Liver (tissue), 3 donors: ENCODE data around the gene HEATR5B.

ENCODE experiments used
- CTCF ChIP-seq: fragments of 150-350 bp; IDR thresholded peaks from 2 replicates; pipeline ENCODE4 v1.5.1; 2017; ENCODE audit warnings: improper control_type of control experiment, low read depth, low read length; ENCODE audit not compliant: missing input control
- GABPA ChIP-seq, 2 donors: IDR thresholded peaks in 1 of 2; conservative IDR thresholded peaks in 1 of 2; 2 replicates each; pipeline ENCODE4 v1.6.1; 2016; ENCODE audit warnings: antibody characterized with exemption in 2 of 2, mild to moderate bottlenecking in 1 of 2, moderate library complexity in 1 of 2
- RAD21 ChIP-seq, 2 donors: IDR thresholded peaks; 2 replicates each; pipeline ENCODE4 v1.6.1; 2016; ENCODE audit warnings: antibody characterized with exemption in 2 of 2, mild to moderate bottlenecking in 2 of 2
- TAF1 ChIP-seq: conservative IDR thresholded peaks from 2 replicates; pipeline ENCODE4 v1.6.1; 2016; ENCODE audit warnings: antibody characterized with exemption, mild to moderate bottlenecking
- TF ChIP-seq, protein P1 (sequence below): IDR thresholded peaks from 2 replicates; pipeline ENCODE4 v1.6.1; 2016; ENCODE audit warnings: antibody characterized with exemption, mild to moderate bottlenecking
- donor health status: healthy.
- donor health status: healthy.

GRCh38 chr2:36993841-36994620, 90.1 kb downstream of the HEATR5B start:
- TF ChIP-seq GABPA (IDR thresholded peaks at IDR 0.05 in 1 of 2, conservative IDR thresholded peaks at IDR 0.05 in 1 of 2) (no peak), CTCF (no peak), RAD21 (IDR thresholded peaks at IDR 0.05) (no peak), TAF1 (no peak)
- TF ChIP-seq, protein P1, sequence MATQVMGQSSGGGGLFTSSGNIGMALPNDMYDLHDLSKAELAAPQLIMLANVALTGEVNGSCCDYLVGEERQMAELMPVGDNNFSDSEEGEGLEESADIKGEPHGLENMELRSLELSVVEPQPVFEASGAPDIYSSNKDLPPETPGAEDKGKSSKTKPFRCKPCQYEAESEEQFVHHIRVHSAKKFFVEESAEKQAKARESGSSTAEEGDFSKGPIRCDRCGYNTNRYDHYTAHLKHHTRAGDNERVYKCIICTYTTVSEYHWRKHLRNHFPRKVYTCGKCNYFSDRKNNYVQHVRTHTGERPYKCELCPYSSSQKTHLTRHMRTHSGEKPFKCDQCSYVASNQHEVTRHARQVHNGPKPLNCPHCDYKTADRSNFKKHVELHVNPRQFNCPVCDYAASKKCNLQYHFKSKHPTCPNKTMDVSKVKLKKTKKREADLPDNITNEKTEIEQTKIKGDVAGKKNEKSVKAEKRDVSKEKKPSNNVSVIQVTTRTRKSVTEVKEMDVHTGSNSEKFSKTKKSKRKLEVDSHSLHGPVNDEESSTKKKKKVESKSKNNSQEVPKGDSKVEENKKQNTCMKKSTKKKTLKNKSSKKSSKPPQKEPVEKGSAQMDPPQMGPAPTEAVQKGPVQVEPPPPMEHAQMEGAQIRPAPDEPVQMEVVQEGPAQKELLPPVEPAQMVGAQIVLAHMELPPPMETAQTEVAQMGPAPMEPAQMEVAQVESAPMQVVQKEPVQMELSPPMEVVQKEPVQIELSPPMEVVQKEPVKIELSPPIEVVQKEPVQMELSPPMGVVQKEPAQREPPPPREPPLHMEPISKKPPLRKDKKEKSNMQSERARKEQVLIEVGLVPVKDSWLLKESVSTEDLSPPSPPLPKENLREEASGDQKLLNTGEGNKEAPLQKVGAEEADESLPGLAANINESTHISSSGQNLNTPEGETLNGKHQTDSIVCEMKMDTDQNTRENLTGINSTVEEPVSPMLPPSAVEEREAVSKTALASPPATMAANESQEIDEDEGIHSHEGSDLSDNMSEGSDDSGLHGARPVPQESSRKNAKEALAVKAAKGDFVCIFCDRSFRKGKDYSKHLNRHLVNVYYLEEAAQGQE: no peak
